K562 (cell line): ENCODE results near the gene NACC1. TPM values are rescaled to one million over a fixed set of nuclear protein-coding genes. Genes with fewer than 3 reads are reported as not detected.
A peak's percentile ranks its signal among the peaks of the same experiment; 100 is the strongest.

Experiments
- BCL6 ChIP-seq: fragments of 250-450 bp; sonication (Bioruptor Pico); IDR thresholded peaks from 2 replicates; pipeline ENCODE4 v1.4.0; 2020
- BRD4 ChIP-seq: fragments of 200-600 bp; sonication (generic); IDR thresholded peaks from 2 replicates; pipeline ENCODE4 v1.6.1; 2017; ENCODE audit warnings: inconsistent platforms
- FOXK1 ChIP-seq: sonication (generic); formaldehyde crosslinking; IDR thresholded peaks from 2 replicates; pipeline ENCODE4 v1.8.0; 2022; ENCODE audit warnings: missing genetic modification reagents, mild to moderate bottlenecking, borderline replicate concordance
- GTF2E2 ChIP-seq: fragments of 200-800 bp; sonication (Bioruptor generic); IDR thresholded peaks from 2 replicates; pipeline ENCODE4 v1.6.1; 2016; ENCODE audit warnings: missing genetic modification characterization, missing compliant biosample characterization
- HNRNPLL ChIP-seq: fragments of 200-400 bp; formaldehyde crosslinking; IDR thresholded peaks from 2 replicates; pipeline ENCODE4 v1.6.1; 2017; ENCODE audit warnings: low read length, low read depth, mild to moderate bottlenecking; ENCODE audit not compliant: poor library complexity, severe bottlenecking
- NFRKB ChIP-seq: fragments of 450-650 bp; IDR thresholded peaks from 2 replicates; pipeline ENCODE4 v1.6.1; 2016; ENCODE audit warnings: low read depth
- NONO ChIP-seq, 2 experiments: fragments of 200-400 bp in 1 of 2; fragments of 450-650 bp in 1 of 2; formaldehyde crosslinking in 1 of 2; IDR thresholded peaks; 2 replicates each; pipeline ENCODE4 v1.6.1; 2017; ENCODE audit warnings: low read depth in 2 of 2, mild to moderate bottlenecking in 2 of 2, moderate library complexity in 2 of 2, low read length in 1 of 2
- SETDB1 ChIP-seq: IDR thresholded peaks from one replicate; pipeline ENCODE4 v1.6.1; 2012; ENCODE audit warnings: low read length, control low read depth, inconsistent platforms
- TAF9B ChIP-seq: fragments of 450-650 bp; IDR thresholded peaks from 2 replicates; pipeline ENCODE4 v1.6.1; 2018; ENCODE audit warnings: mild to moderate bottlenecking; ENCODE audit not compliant: partially characterized antibody
- TAL1 ChIP-seq: fragments of 450-650 bp; IDR thresholded peaks from 2 replicates; pipeline ENCODE4 v1.6.1; 2016; ENCODE audit warnings: mild to moderate bottlenecking
- TCF7 ChIP-seq: sonication (generic); IDR thresholded peaks from 2 replicates; pipeline ENCODE4 v1.6.1; 2016; ENCODE audit warnings: antibody characterized with exemption, borderline replicate concordance
- ZNF121 ChIP-seq: sonication (generic); formaldehyde crosslinking; conservative IDR thresholded peaks from 2 replicates; pipeline ENCODE4 v1.8.0; 2022; ENCODE audit warnings: missing genetic modification reagents
- ZNF134 ChIP-seq: fragments of 250-450 bp; sonication (Bioruptor Pico); conservative IDR thresholded peaks from 2 replicates; pipeline ENCODE4 v1.4.0; 2020
- ZNF212 ChIP-seq: fragments of 450-650 bp; formaldehyde crosslinking; IDR thresholded peaks from 2 replicates; pipeline ENCODE4 v1.4.0; 2020; ENCODE audit warnings: mild to moderate bottlenecking
- ZNF263 ChIP-seq: sonication (generic); formaldehyde crosslinking; IDR thresholded peaks from 2 replicates; pipeline ENCODE4 v1.8.0; 2022; ENCODE audit warnings: mild to moderate bottlenecking, missing genetic modification reagents, borderline replicate concordance
- ZNF77 ChIP-seq: fragments of 250-450 bp; sonication (Bioruptor Pico); IDR thresholded peaks from 2 replicates; pipeline ENCODE4 v1.5.0; 2020
- polyA plus RNA-seq, 8 experiments: library from polyadenylated mRNA; depleted of rRNA in 4 of 8; stranded (reverse) in 5 of 8; unstranded in 3 of 8; fragments of >200 nt; fragmentation: Nextera tagmentation in 2 of 8; fragmentation: Illumina TruSeq in 1 of 8; extraction: Ambion mirVana in 2 of 8; extraction: Trizol in 1 of 8; gene quantifications; 2 replicates each; pipeline versions ENCODE4 v1.2.1 to v1.2.3, GENCODE V29; 2011 to 2014; ENCODE audit warnings: inconsistent platforms in 1 of 8, missing spikeins in 1 of 8
- total RNA-seq, 7 experiments: library from RNA; depleted of rRNA in 6 of 7; stranded (reverse); fragments of >200 nt in 6 of 7; fragmentation: Illumina TruSeq in 2 of 7; extraction: Trizol in 2 of 7; gene quantifications; 2 replicates each; pipeline versions ENCODE4 v1.2.1 to v1.2.3, GENCODE V29; 2011 to 2021; ENCODE audit warnings: low replicate concordance in 1 of 7
- TF ChIP-seq, protein P1 (sequence below): fragments of 450-650 bp; conservative IDR thresholded peaks from 2 replicates; pipeline ENCODE4 v1.6.1; 2016; ENCODE audit warnings: missing genetic modification characterization, low read depth, mild to moderate bottlenecking, control low read depth, missing compliant biosample characterization
- TF ChIP-seq, protein P2 (sequence below), 2 experiments: fragments of 250-450 bp in 1 of 2; fragments of 450-650 bp in 1 of 2; sonication (Bioruptor Pico) in 1 of 2; IDR thresholded peaks; 2 replicates each; pipeline versions ENCODE4 v1.6.1 to v1.8.0; 2016 to 2021; ENCODE audit warnings: mild to moderate bottlenecking in 2 of 2, moderate library complexity in 2 of 2, missing compliant biosample characterization in 1 of 2, missing genetic modification characterization in 1 of 2
- TF ChIP-seq, protein P3 (sequence below): IDR thresholded peaks from 2 replicates; pipeline ENCODE4 v1.6.1; 2014; ENCODE audit warnings: antibody characterized with exemption
- TF ChIP-seq, protein P4 (sequence below): fragments of 250-450 bp; sonication (Bioruptor Pico); IDR thresholded peaks from 2 replicates; pipeline ENCODE4 v1.4.0; 2020; ENCODE audit warnings: mild to moderate bottlenecking, moderate library complexity
- TF ChIP-seq, protein P5 (sequence below): fragments of 250-450 bp; sonication (Bioruptor Pico); IDR thresholded peaks from 2 replicates; pipeline ENCODE4 v1.8.0; 2021; ENCODE audit warnings: moderate library complexity, mild to moderate bottlenecking, inconsistent platforms

The NACC1 gene
- total and polyA plus RNA-seq, 9 of the 15 experiments (the other 6 are each of a cell fraction or from before 2014, with no cell fraction given) = 0.04 to 96.6 (median 25.8) TPM

DNA sequence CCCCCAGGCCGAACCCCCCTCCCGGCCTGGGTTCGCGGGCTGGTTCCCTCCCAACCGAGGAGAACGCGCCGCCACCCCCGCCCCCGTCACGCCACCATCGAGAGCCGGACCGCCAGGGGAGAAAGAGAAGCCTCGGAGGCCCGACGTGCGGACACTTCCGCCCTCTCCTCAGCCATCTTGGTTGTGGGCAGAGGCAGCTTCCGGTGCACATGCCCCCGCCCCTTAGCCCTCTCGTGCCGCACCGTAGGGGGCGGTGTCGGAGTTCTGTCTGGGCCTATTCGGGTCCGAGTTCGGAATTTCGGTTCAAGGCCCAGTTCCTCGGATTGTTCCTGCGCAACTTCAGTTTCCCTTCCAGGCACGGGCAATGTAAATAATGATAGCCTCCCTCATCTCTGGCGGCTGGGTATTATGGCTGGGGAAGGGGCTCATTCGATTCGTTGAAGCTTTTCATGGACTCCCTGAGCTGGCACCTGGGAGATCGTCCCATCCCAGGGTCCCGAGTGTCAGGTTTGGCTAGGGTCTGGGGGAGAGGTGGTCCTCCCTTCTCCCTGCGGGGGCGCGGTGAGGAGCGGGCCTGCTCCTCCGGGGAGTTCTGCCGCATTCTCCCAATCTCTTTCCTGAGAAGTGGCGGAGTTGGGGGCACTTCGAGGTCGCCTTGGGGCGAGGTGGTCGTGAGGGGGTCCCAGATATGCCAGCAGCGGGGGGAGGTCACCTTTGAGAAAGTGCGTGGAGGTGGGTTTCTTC is 32.3 kb downstream of the NACC1 start, which contains the start of the genes IER2 and STX10 (continued):
- TF ChIP-seq ZNF121 (CRISPR knock-in tag) (no peak), BRD4 (no peak; the same call in 1 of the 2 replicates), ZNF134 (CRISPR knock-in tag) (no peak), SETDB1 (no peak), GTF2E2 (tag) (no peak), ZNF212 (no peak), NFRKB (peak; percentile 68), NONO (IDR thresholded peaks at IDR 0.05; ENCODE audit: low read depth in 2 of 2, low read length in 1 of 2) (no peak), TAF9B (no peak), HNRNPLL (peak; percentile 44), FOXK1 (CRISPR knock-in tag) (0 out of 2 replicates have a peak, but pooled peaks have one; percentile 63), TCF7 (no peak), ZNF263 (CRISPR knock-in tag) (no peak), BCL6 (CRISPR knock-in tag) (no peak), ZNF77 (CRISPR knock-in tag) (no peak), TAL1 (no peak)
- TF ChIP-seq, protein P1, sequence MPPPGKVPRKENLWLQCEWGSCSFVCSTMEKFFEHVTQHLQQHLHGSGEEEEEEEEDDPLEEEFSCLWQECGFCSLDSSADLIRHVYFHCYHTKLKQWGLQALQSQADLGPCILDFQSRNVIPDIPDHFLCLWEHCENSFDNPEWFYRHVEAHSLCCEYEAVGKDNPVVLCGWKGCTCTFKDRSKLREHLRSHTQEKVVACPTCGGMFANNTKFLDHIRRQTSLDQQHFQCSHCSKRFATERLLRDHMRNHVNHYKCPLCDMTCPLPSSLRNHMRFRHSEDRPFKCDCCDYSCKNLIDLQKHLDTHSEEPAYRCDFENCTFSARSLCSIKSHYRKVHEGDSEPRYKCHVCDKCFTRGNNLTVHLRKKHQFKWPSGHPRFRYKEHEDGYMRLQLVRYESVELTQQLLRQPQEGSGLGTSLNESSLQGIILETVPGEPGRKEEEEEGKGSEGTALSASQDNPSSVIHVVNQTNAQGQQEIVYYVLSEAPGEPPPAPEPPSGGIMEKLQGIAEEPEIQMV (tag) = no peak
- TF ChIP-seq, protein P2, sequence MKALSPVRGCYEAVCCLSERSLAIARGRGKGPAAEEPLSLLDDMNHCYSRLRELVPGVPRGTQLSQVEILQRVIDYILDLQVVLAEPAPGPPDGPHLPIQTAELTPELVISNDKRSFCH (CRISPR knock-in tag; IDR thresholded peaks at IDR 0.05) = no peak
- TF ChIP-seq, protein P2 (tag; IDR thresholded peaks at IDR 0.05) = peak; percentile 43; the same call in 1 of the 2 replicates
- TF ChIP-seq, protein P3, sequence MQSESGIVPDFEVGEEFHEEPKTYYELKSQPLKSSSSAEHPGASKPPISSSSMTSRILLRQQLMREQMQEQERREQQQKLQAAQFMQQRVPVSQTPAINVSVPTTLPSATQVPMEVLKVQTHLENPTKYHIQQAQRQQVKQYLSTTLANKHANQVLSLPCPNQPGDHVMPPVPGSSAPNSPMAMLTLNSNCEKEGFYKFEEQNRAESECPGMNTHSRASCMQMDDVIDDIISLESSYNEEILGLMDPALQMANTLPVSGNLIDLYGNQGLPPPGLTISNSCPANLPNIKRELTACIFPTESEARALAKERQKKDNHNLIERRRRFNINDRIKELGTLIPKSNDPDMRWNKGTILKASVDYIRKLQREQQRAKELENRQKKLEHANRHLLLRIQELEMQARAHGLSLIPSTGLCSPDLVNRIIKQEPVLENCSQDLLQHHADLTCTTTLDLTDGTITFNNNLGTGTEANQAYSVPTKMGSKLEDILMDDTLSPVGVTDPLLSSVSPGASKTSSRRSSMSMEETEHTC = no peak
- TF ChIP-seq, protein P4, sequence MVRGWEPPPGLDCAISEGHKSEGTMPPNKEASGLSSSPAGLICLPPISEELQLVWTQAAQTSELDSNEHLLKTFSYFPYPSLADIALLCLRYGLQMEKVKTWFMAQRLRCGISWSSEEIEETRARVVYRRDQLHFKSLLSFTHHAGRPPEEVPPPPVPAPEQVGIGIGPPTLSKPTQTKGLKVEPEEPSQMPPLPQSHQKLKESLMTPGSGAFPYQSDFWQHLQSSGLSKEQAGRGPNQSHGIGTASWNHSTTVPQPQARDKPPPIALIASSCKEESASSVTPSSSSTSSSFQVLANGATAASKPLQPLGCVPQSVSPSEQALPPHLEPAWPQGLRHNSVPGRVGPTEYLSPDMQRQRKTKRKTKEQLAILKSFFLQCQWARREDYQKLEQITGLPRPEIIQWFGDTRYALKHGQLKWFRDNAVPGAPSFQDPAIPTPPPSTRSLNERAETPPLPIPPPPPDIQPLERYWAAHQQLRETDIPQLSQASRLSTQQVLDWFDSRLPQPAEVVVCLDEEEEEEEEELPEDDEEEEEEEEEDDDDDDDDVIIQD = no peak
- TF ChIP-seq, protein P5, sequence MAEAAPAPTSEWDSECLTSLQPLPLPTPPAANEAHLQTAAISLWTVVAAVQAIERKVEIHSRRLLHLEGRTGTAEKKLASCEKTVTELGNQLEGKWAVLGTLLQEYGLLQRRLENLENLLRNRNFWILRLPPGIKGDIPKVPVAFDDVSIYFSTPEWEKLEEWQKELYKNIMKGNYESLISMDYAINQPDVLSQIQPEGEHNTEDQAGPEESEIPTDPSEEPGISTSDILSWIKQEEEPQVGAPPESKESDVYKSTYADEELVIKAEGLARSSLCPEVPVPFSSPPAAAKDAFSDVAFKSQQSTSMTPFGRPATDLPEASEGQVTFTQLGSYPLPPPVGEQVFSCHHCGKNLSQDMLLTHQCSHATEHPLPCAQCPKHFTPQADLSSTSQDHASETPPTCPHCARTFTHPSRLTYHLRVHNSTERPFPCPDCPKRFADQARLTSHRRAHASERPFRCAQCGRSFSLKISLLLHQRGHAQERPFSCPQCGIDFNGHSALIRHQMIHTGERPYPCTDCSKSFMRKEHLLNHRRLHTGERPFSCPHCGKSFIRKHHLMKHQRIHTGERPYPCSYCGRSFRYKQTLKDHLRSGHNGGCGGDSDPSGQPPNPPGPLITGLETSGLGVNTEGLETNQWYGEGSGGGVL (CRISPR knock-in tag) = no peak
